GM12878 (cell line): Measurements from ENCODE around the gene CCDC127. TPM values are rescaled to one million over a fixed set of nuclear protein-coding genes. Genes with fewer than 3 reads are reported as not detected.

Source experiments
- BACH1 ChIP-seq: fragments of 450-650 bp; IDR thresholded peaks from 2 replicates; pipeline ENCODE4 v1.6.1; 2017; ENCODE audit warnings: mild to moderate bottlenecking, borderline replicate concordance
- CREM ChIP-seq: IDR thresholded peaks from 2 replicates; pipeline ENCODE4 v1.6.1; 2014; ENCODE audit warnings: antibody characterized with exemption, low read depth
- FOXK2 ChIP-seq: fragments of 450-650 bp; IDR thresholded peaks from 2 replicates; pipeline ENCODE4 v1.6.1; 2017; ENCODE audit warnings: mild to moderate bottlenecking, moderate library complexity
- HCFC1 ChIP-seq: fragments of 150-350 bp; IDR thresholded peaks from 2 replicates; pipeline ENCODE4 v1.6.1; 2014; ENCODE audit warnings: low read length
- HDAC2 ChIP-seq: fragments of 200-600 bp; sonication (generic); IDR thresholded peaks from 2 replicates; pipeline ENCODE4 v1.6.1; 2017
- IRF5 ChIP-seq: fragments of 450-650 bp; IDR thresholded peaks from 2 replicates; pipeline ENCODE4 v1.6.1; 2017; ENCODE audit warnings: borderline replicate concordance
- PKNOX1 ChIP-seq: fragments of 450-650 bp; IDR thresholded peaks from 2 replicates; pipeline ENCODE4 v1.6.1; 2016; ENCODE audit warnings: mild to moderate bottlenecking
- RAD51 ChIP-seq: fragments of 450-650 bp; IDR thresholded peaks from 2 replicates; pipeline ENCODE4 v1.6.1; 2016; ENCODE audit warnings: moderate library complexity, mild to moderate bottlenecking, inconsistent platforms
- ZBTB4 ChIP-seq: fragments of 450-650 bp; formaldehyde crosslinking; IDR thresholded peaks from 2 replicates; pipeline ENCODE4 v1.4.0; 2022; ENCODE audit warnings: mild to moderate bottlenecking, moderate library complexity
- ZNF274 ChIP-seq: IDR thresholded peaks from one replicate; pipeline ENCODE4 v1.8.0; 2011; ENCODE audit not compliant: insufficient read length, insufficient read depth
- polyA plus RNA-seq, 11 experiments: library from polyadenylated mRNA; depleted of rRNA in 4 of 11; unstranded in 6 of 11; stranded (reverse) in 5 of 11; fragments of >200 nt; fragmentation: Nextera tagmentation in 4 of 11; fragmentation: Illumina TruSeq in 1 of 11; extraction: Ambion mirVana in 4 of 11; extraction: Trizol in 1 of 11; gene quantifications; 1 replicate in 1 of 11; 2 replicates in 10 of 11; pipeline versions ENCODE4 v1.2.1 to v1.2.3, GENCODE V29; 2011 to 2016; ENCODE audit warnings: inconsistent platforms in 2 of 11, missing spikeins in 2 of 11, low read depth in 1 of 11
- total RNA-seq, 4 experiments: library from RNA; depleted of rRNA in 3 of 4; stranded (reverse); fragments of >200 nt in 3 of 4; fragmentation: Illumina TruSeq in 1 of 4; extraction: Trizol in 1 of 4; gene quantifications; 2 replicates each; pipeline versions ENCODE4 v1.2.1 to v1.2.3, GENCODE V29; 2013 to 2021

CCDC127 gene
- total and polyA plus RNA-seq, 10 of the 15 experiments (the other 5 are each of a cell fraction or from before 2014, with no cell fraction given) = 1.9 to 6.9 (median 2.9) TPM

GRCh38 chr5:174291-174600 is 43.7 kb downstream of the CCDC127 start (continued):
- TF ChIP-seq BACH1 (no peak), ZBTB4 (CRISPR knock-in tag) (no peak), HCFC1 (no peak), RAD51 (no peak), ZNF274 (no peak), CREM (no peak), IRF5 (no peak), FOXK2 (no peak), HDAC2 (no peak), PKNOX1 (no peak)
